Endothelial cell of umbilical vein (primary cell): ENCODE measurements around the gene FAM131C.
"Not testable (repeated sequence)": the region's sequence is repeated elsewhere in the genome, so short reads cannot be mapped to it uniquely, and the experiment has no call there.

Experiments
- JUN ChIP-seq: IDR thresholded peaks from 2 replicates; pipeline ENCODE4 v1.6.1; 2011; ENCODE audit warnings: borderline replicate concordance, low read depth; ENCODE audit not compliant: insufficient read length, insufficient read depth
- MYC ChIP-seq: IDR thresholded peaks from one replicate; pipeline ENCODE4 v1.6.1; 2011; ENCODE audit warnings: mild to moderate bottlenecking, low read depth, low read length
- POLR2AphosphoS5 ChIP-seq: IDR thresholded peaks from 2 replicates; pipeline ENCODE4 v1.6.1; 2012; ENCODE audit warnings: low read depth, mild to moderate bottlenecking, control low read depth, low read length, moderate library complexity; ENCODE audit not compliant: insufficient read depth
- TF ChIP-seq, protein P1 (sequence below), 2 donors: IDR thresholded peaks; 1 replicate in 1 of 2; 2 replicates in 1 of 2; pipeline ENCODE4 v1.5.1; 2011; ENCODE audit warnings: low read length in 2 of 2, mild to moderate bottlenecking in 2 of 2, moderate library complexity in 2 of 2, control low read depth in 1 of 2, inconsistent platforms in 1 of 2, low read depth in 1 of 2; ENCODE audit not compliant: insufficient read depth in 1 of 2; ENCODE audit errors: extremely low read depth in 1 of 2

DNA sequence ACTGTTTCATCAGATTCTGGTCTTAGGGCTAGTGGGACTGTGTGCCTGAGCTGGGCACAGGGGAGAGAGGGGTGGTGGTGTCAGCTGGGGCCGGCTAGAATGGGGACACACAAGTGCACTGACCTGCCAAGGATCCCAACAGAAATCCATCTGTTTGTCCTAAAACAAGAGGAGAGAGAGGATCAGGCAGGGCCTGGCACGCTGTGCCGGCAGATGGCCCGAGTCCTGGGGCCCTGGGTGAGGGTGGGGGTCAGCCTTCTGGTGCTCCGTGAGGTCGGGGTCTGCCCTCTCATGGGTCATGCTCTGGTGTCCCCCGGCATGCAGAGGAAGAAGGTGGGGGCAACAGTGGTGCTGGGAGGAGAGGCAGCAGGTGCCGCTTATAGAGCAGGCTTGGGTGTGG lies 33.6 kb downstream of the FAM131C start:
- TF ChIP-seq, protein P1, sequence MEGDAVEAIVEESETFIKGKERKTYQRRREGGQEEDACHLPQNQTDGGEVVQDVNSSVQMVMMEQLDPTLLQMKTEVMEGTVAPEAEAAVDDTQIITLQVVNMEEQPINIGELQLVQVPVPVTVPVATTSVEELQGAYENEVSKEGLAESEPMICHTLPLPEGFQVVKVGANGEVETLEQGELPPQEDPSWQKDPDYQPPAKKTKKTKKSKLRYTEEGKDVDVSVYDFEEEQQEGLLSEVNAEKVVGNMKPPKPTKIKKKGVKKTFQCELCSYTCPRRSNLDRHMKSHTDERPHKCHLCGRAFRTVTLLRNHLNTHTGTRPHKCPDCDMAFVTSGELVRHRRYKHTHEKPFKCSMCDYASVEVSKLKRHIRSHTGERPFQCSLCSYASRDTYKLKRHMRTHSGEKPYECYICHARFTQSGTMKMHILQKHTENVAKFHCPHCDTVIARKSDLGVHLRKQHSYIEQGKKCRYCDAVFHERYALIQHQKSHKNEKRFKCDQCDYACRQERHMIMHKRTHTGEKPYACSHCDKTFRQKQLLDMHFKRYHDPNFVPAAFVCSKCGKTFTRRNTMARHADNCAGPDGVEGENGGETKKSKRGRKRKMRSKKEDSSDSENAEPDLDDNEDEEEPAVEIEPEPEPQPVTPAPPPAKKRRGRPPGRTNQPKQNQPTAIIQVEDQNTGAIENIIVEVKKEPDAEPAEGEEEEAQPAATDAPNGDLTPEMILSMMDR (IDR thresholded peaks at IDR 0.05; ENCODE audit: extremely low read depth in 1 of 2, insufficient read depth in 1 of 2, low read depth in 1 of 2, low read length in 2 of 2): not testable (repeated sequence)
- not testable (repeated sequence) for TF ChIP-seq POLR2AphosphoS5, MYC, JUN
